Measurements from ENCODE around the gene ALDH1B1.
A peak's percentile ranks its signal among the peaks of the same experiment; 100 is the strongest.

Gene ALDH1B1

DNA sequence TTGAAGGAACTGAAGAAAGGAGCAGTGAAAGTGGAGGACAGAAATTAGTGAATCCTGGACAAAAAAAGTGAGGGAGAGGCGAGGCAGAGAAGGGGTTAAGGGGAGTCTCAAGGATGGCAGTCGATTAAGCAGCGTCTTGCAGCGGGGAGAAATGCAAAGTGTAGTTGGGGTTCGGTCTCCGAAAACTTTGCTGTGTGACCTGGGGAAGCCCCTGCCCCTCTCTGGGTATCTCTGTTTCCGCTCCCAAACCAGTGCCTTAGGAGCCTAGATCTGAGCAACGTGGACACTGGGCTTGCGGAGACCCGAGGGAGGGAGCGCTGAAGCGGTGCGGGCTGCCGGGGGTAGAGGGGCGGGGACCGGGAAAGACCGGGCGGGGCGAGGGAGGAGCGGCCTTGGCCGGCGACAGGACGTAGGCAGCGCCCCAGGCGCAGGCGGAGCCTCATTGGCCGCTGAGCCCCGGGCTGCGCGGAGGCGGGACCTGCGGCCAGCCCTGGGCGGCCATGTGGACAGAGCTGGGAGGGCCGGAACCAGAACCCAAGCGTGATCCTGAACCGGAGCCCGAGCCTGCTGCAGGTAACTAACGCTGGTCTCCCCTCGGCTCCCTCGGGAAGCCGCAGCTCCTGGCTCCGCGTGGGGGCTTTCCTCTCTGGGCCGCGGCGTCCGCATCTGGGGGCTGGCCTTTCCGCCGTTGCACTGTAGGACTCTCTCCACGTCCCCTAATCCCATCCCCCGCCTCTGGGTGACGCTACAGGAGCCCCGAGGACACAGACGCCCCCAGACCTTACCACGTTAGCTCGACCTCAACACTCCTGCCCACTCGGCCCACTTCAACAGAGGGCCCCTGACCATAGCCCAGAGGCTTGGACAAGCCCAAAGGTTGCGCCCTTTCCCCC lies at the start of gene ALDH1B1:
Gene ALDH1B1 (plus strand): TSS at position 468 of the 893 bp plus-strand sequence. CDS start 3,047 bp downstream, outside the sequence.
- DNase-seq (ENCODE audit: low read depth), result peak; percentile 42

- DNase-seq (ENCODE audit: low read depth), result no peak
Measured at GRCh38 chr9:38343037-38343436, 49.5 kb upstream of the ALDH1B1 start.

GRCh38 chr9:38343552-38343951 lies 49.0 kb upstream of the ALDH1B1 start:
- DNase-seq (ENCODE audit: low read depth), result no peak

DNA sequence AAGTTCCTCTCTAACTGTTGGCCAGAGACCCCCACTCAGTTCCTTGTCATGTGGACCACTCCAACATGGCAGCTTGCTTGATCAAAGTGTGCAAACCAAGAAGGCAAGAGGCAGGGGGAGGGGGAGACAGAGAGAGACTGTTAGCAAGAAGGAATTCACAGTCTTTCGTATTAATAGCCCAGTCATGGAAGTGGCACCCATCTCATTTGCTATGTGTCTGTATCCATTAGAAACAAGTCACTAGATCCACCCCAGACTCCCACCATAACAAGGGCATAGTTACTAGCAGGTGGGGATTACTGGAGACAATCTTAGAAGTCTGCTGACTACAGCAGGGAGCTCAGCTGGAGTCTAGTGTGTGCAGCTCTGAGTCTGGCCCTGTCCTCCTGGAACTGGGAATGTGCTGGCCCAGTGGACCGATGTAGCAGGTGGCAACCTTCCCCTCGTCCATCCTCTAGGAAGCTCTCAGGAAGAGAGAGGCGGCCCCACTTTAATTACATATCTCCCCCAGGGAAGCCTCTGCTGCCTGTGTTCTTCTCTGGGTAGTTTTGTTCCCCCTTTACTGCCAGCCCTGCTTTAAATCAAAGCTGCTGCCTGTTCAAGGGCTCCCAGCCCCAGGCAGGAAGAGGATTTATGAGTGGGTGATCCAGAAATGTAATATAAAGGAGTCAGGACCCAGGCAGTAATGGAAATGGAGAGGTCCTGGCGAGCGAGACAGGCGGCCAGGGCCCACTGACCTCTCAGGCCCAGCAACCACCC lies 47.8 kb upstream of the ALDH1B1 start:
- no peak for DNase-seq (ENCODE audit: low read depth)

GRCh38 chr9:38345851-38346755 lies 46.4 kb upstream of the ALDH1B1 start:
- DNase-seq (ENCODE audit: low read depth), result no peak

DNA sequence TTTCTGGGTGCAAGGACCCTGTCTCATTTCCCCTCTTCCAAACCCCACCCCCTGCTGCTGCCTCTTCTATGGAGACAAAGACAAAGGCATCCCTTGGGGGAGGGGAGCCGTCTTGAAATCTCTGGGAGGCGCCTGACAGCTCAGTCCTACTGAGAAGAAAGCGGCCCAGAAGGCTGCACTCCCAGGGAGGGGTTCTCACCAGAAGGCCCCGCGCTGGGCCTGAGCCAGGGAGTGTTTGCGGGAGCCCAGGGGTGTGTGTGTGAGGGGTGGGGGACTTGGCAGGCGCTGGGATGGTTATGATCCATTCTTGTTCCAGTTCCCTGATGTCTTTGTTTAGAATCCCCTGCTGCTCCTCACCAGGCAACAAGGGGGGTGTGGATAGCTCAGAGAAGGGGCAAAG lies 45.7 kb upstream of the ALDH1B1 start:
- no peak for DNase-seq (ENCODE audit: low read depth)

- no peak for DNase-seq (ENCODE audit: low read depth)
Measured at GRCh38 chr9:38347271-38347671, 45.2 kb upstream of the ALDH1B1 start.

- no peak for DNase-seq (ENCODE audit: low read depth)
Measured at GRCh38 chr9:38347946-38348345, 44.6 kb upstream of the ALDH1B1 start.

DNA sequence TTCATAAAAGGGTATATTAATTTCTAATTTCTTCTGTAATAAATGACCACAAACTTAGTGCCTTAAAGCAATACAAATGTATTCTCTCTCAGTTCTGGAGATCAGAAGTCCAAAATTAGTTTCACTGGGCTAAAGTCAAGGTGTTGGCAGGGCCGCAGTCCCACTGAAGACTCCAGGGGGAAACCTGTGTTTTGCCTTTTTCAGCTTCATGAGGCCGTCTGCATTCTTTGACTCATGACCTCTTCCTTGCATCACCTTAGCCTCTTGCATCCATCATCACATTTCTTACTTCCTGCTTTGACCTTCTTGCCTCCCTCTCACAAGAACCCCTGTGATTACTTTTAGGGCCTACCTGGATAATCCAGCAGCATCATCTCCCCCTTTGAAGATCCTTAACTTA lies 42.0 kb upstream of the ALDH1B1 start:
- DNase-seq (ENCODE audit: low read depth), result no peak

GRCh38 chr9:38352530-38353328 lies 39.8 kb upstream of the ALDH1B1 start:
- DNase-seq (ENCODE audit: low read depth), result no peak

- DNase-seq (ENCODE audit: low read depth), result no peak
Measured at GRCh38 chr9:38355115-38355514, 37.4 kb upstream of the ALDH1B1 start.

- no peak for DNase-seq (ENCODE audit: low read depth)
Measured at GRCh38 chr9:38355517-38356120, 36.9 kb upstream of the ALDH1B1 start.

- DNase-seq (ENCODE audit: low read depth), result no peak
Measured at GRCh38 chr9:38356851-38357250, 35.7 kb upstream of the ALDH1B1 start.

GRCh38 chr9:38357350-38358114 lies 35.0 kb upstream of the ALDH1B1 start:
- no peak for DNase-seq (ENCODE audit: low read depth)

DNA sequence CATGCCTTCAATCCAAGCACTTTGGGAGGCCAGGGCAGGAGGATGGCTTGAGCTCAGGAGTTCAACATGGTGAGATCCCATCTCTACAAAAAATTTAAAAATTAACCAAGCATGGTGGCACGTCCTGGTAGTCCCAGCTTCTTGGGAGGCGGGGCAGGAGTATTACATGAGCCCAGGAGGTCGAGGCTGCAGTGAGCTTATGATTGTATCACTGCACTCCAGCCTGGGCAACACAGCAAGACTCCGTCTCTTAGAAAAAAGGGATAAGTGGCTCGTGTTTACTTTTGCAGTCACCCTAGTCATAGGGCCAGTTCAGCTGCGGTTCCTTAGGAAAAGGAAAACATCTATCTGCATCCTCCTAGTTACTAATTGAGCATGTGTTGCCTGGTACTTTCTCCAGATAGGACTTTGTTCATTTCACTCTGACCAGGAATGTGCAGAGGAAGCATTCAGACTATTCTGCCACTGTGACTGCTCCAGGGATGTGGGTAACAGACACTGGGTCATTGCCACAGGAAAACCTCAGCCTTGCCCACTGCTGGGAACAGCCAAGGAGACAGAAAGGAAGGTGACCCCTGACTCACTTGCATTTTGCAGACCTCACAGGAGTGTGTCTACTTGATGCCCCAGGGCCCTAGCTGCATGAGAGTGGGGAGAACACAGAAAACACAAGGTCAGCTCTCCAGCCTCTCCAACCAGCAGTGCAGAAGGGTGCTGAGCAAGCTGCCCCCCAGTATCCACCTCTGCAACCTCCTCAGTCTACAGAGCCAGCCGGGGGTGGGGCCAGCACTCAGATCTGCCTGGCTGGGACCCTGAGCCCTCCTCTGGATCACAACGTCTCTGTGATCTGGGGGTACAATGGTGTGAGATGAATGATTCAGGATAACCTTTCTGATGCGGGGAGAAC lies 33.9 kb upstream of the ALDH1B1 start:
- DNase-seq (ENCODE audit: low read depth), result no peak

GRCh38 chr9:38359297-38359653 lies 33.2 kb upstream of the ALDH1B1 start:
- no peak for DNase-seq (ENCODE audit: low read depth)

- no peak for DNase-seq (ENCODE audit: low read depth)
Measured at GRCh38 chr9:38359689-38360385, 32.7 kb upstream of the ALDH1B1 start.

- DNase-seq (ENCODE audit: low read depth), result no peak
Measured at GRCh38 chr9:38360839-38361472, 31.5 kb upstream of the ALDH1B1 start.

All from activated gamma-delta T cell treated with anti-CD3 and anti-CD28 coated beads, Interleukin-2, amount 50 U/mL, for 16 hours (primary cell).